ENCODE results near the gene PARD3B. TPM values are rescaled to one million over a fixed set of nuclear protein-coding genes. Genes with fewer than 3 reads are reported as not detected.

PARD3B gene
- total RNA-seq, 1 experiment from 2014 or later: 6.4 TPM

DNA sequence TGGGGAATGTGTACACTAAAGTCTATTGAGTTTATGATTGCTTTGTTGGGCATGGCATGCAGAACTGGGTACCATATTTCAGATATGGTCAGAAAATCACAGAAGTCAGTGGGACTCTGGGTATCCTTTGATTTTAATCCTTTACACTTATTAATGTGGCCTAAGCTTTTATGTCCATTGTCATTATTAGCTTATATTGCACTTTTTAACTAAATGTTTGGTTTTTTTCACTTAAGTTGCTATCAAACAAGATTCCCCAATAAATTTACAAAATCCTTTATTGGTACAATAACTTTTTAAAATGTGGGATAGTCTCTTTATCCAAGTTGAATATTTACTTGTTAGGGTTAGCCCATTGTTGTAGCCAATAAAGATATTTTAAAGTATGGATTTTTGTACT is 902.9 kb downstream of the PARD3B start:
- Histone ChIP-seq H3K27ac (ENCODE audit: insufficient read length, low read depth, low read length) (no peak overlapping the region), H3K23ac (ENCODE audit: insufficient read length, low read depth, low read length) (no peak overlapping the region), H3K9me3 (ENCODE audit: control insufficient read depth, low read depth, low read length) (no peaks in the 10 kb centered on the region), H2BK15ac (ENCODE audit: low read depth, low read length) (no peak overlapping the region), H3K4me2 (ENCODE audit: insufficient read depth, insufficient read length, low read length) (no peak overlapping the region), H2BK5ac (ENCODE audit: insufficient read length, low read length) (no peak overlapping the region), H2BK120ac (ENCODE audit: low read depth, low read length, poor library complexity, severe bottlenecking) (no peak overlapping the region), H2AFZ (ENCODE audit: low read length) (no peak overlapping the region), H4K20me1 (ENCODE audit: control insufficient read depth, insufficient read depth, insufficient read length) (no peaks in the 10 kb centered on the region), H3K4me1 (ENCODE audit: insufficient read depth, low read length) (peaks cover 3% of the 10 kb centered on the region; the same call in 1 of the 2 replicates), H2AK5ac (ENCODE audit: insufficient read length, low read length) (no peak overlapping the region), H3K79me2 (ENCODE audit: insufficient read depth, low read length) (no peaks in the 10 kb centered on the region), H4K91ac (ENCODE audit: insufficient read length, low read depth, low read length) (no peak overlapping the region), H3K56ac (ENCODE audit: insufficient read length, low read depth, low read length) (no peak overlapping the region), H4K5ac (ENCODE audit: insufficient read length, low read depth, low read length) (no peak overlapping the region), H3K79me1 (ENCODE audit: insufficient read depth, low read depth, low read length, poor library complexity, severe bottlenecking) (no peaks in the 10 kb centered on the region), H3T11ph (ENCODE audit: low read length) (no peak overlapping the region), H4K8ac (replicated peaks; ENCODE audit: insufficient read length, low read depth, low read length) (no peak overlapping the region), H3K9ac (ENCODE audit: extremely low read depth, insufficient read length, low read length) (no peak overlapping the region), H3K14ac (ENCODE audit: insufficient read depth, low read length) (no peak overlapping the region), H2BK12ac (ENCODE audit: insufficient read length, low read depth, low read length) (no peak overlapping the region), H2BK20ac (ENCODE audit: low read depth, low read length, poor library complexity, severe bottlenecking) (no peak overlapping the region), H3K27me3 (ENCODE audit: insufficient read depth, low read length) (no peaks in the 10 kb centered on the region), H3K18ac (ENCODE audit: insufficient read length, low read depth, low read length) (no peak overlapping the region), H3K4ac (ENCODE audit: low read depth, low read length) (no peak overlapping the region), H3K23me2 (ENCODE audit: insufficient read length, low read depth, low read length, poor library complexity, severe bottlenecking) (no peaks in the 10 kb centered on the region)
- Mint-ChIP-seq H3K4me1 (peaks cover 9% of the 10 kb centered on the region in 2 experiments), H3K27me3 (ENCODE audit: low read depth) (no peaks in the 10 kb centered on the region), H3K4me3 (no peak overlapping the region), H3K36me3 (ENCODE audit: insufficient read depth in 1 of 3, low read depth in 3 of 3) (peaks cover 3 to 11% (median 5%) of the 10 kb centered on the region in 3 experiments; a peak in 6 of 7 replicates), H3K27ac (no peak overlapping the region), H3K9me3 (peaks cover 4 to 5% of the 10 kb centered on the region in 2 experiments; a peak in 4 of 5 replicates)
- no peak for DNase-seq
- TF ChIP-seq, protein P1, sequence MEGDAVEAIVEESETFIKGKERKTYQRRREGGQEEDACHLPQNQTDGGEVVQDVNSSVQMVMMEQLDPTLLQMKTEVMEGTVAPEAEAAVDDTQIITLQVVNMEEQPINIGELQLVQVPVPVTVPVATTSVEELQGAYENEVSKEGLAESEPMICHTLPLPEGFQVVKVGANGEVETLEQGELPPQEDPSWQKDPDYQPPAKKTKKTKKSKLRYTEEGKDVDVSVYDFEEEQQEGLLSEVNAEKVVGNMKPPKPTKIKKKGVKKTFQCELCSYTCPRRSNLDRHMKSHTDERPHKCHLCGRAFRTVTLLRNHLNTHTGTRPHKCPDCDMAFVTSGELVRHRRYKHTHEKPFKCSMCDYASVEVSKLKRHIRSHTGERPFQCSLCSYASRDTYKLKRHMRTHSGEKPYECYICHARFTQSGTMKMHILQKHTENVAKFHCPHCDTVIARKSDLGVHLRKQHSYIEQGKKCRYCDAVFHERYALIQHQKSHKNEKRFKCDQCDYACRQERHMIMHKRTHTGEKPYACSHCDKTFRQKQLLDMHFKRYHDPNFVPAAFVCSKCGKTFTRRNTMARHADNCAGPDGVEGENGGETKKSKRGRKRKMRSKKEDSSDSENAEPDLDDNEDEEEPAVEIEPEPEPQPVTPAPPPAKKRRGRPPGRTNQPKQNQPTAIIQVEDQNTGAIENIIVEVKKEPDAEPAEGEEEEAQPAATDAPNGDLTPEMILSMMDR (conservative IDR thresholded peaks at IDR 0.05): no peak

All from H9 (cell line).